OCI-LY7 (cell line): Measurements from ENCODE around the gene EFCAB5. TPM values are rescaled to one million over a fixed set of nuclear protein-coding genes. Genes with fewer than 3 reads are reported as not detected.

Experiments
- BruUV-seq: library from RNA; stranded (reverse); fragments of 400-500 nt; replicated peaks from 2 replicates; lab custom pipeline; 2021; lab: Mats Ljungman, UMichigan
- CTCF ChIA-PET: fragments of 300-600 bp; sonication (Branson Sonifier 250); formaldehyde crosslinking; loops from one replicate; lab custom pipeline; 2022; ENCODE audit warnings: antibody characterized with exemption; ENCODE audit not compliant: unreplicated experiment; lab: Charles Lee
- POLR2A ChIA-PET: fragments of 300-600 bp; sonication (Branson Sonifier 250); formaldehyde crosslinking; loops from one replicate; lab custom pipeline; 2022; ENCODE audit warnings: antibody characterized with exemption; lab: Charles Lee
- DNase-seq: peaks from one replicate; pipeline ENCODE4 v3.0.0-alpha.2; 2015; ENCODE audit warnings: low spot score
- H2AFZ ChIP-seq: fragments of 200-600 bp; sonication (generic), shearing (Covaris generic); 2 replicates; pipeline ENCODE4 v1.6.1; 2014; ENCODE audit warnings: mild to moderate bottlenecking, antibody characterized with exemption, low read length, moderate library complexity
- H3K27ac ChIP-seq: fragments of 200-600 bp; sonication (generic); 2 replicates; pipeline ENCODE4 v1.5.1; 2014; ENCODE audit warnings: mixed run types, low read depth, mild to moderate bottlenecking, moderate library complexity, low read length, inconsistent platforms; ENCODE audit not compliant: poor library complexity, severe bottlenecking
- H3K36me3 ChIP-seq: fragments of 200-600 bp; sonication (generic); 2 replicates; pipeline ENCODE4 v1.6.1; 2014; ENCODE audit warnings: mild to moderate bottlenecking, antibody characterized with exemption, low read length, moderate library complexity, mixed read lengths; ENCODE audit not compliant: insufficient read depth
- H3K4me1 ChIP-seq: fragments of 200-600 bp; sonication (generic); 2 replicates; pipeline ENCODE4 v1.5.1; 2014; ENCODE audit warnings: mild to moderate bottlenecking, low read length; ENCODE audit not compliant: insufficient read depth, poor library complexity, severe bottlenecking
- H3K4me2 ChIP-seq: fragments of 200-600 bp; sonication (generic); 2 replicates; pipeline ENCODE4 v1.6.1; 2014; ENCODE audit warnings: mild to moderate bottlenecking, low read length
- H3K4me3 ChIP-seq: fragments of 200-600 bp; sonication (generic); 2 replicates; pipeline ENCODE4 v1.5.1; 2014; ENCODE audit warnings: mild to moderate bottlenecking, low read depth, low read length; ENCODE audit not compliant: poor library complexity, severe bottlenecking
- H3K79me2 ChIP-seq: fragments of 200-600 bp; sonication (generic); 2 replicates; pipeline ENCODE4 v1.6.1; 2016; ENCODE audit warnings: low read depth, mild to moderate bottlenecking, low read length, moderate library complexity, mixed read lengths; ENCODE audit not compliant: insufficient read depth
- H3K9me2 ChIP-seq: fragments of 200-600 bp; sonication (generic); 2 replicates; pipeline ENCODE4 v1.6.1; 2016; ENCODE audit warnings: mild to moderate bottlenecking, low read length, mixed read lengths; ENCODE audit not compliant: insufficient read depth
- H3K9me3 ChIP-seq: fragments of 200-600 bp; sonication (generic); 2 replicates; pipeline ENCODE4 v1.6.1; 2014; ENCODE audit warnings: mild to moderate bottlenecking, mixed run types, low read length, mixed read lengths
- H4K20me1 ChIP-seq: fragments of 200-600 bp; sonication (generic); 2 replicates; pipeline ENCODE4 v1.6.1; 2014; ENCODE audit warnings: mild to moderate bottlenecking, antibody characterized with exemption, low read length, moderate library complexity, mixed read lengths; ENCODE audit not compliant: insufficient read depth
- EZH2phosphoT487 ChIP-seq: fragments of 200-600 bp; sonication (generic); IDR thresholded peaks from 2 replicates; pipeline ENCODE4 v1.6.1; 2018; ENCODE audit warnings: low read depth, borderline replicate concordance, mild to moderate bottlenecking, mixed run types, antibody characterized with exemption, low read length, moderate library complexity, mixed read lengths
- intact Hi-C: fragments of 100-400 bp; cut with micrococcal nuclease; formaldehyde crosslinking; loops from one replicate; pipeline ENCODE4 v1.10.0; 2022; ENCODE audit not compliant: unreplicated experiment
- total RNA-seq, 2 experiments: library from RNA; depleted of rRNA in 1 of 2; stranded (reverse); fragments of >200 nt in 1 of 2; shearing (Covaris generic) in 1 of 2; gene quantifications; 2 replicates each; pipeline ENCODE4 v1.2.3, GENCODE V29; 2014 to 2022
- TF ChIP-seq, protein P1 (sequence below): fragments of 200-600 bp; sonication (generic); conservative IDR thresholded peaks from 2 replicates; pipeline ENCODE4 v1.5.1; 2014; ENCODE audit warnings: mild to moderate bottlenecking, antibody characterized with exemption, low read length, moderate library complexity, mixed read lengths

Gene EFCAB5
- total RNA-seq, 2 experiments from 2014 or later: 1.9 to 2.2 TPM

DNA sequence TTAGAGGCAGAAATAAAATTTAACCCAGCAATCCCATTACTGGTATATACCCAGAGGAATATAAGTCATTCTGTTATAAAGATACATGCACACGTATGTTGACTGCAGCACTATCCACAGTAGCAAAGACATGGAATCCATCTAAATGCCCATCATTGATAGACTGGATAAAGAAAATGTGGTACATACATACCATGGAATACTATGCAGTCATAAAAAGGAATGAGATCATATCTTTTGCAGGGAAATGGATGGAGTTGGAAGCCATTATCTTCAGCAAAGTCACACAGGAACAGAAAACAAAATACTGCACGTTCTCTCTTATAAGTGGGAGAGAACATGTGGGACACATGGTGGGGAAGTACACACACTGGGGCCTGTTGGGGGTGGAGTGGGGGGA lies 34.5 kb upstream of the EFCAB5 start:
- Histone ChIP-seq H3K4me3 (no peak overlapping the region), H3K27ac (no peak overlapping the region), H4K20me1 (no peaks in the 10 kb centered on the region), H3K9me3 (peaks cover 36% of the 10 kb centered on the region; the same call in 1 of the 2 replicates), H3K9me2 (no peaks in the 10 kb centered on the region), H2AFZ (no peak overlapping the region), H3K4me1 (no peaks in the 10 kb centered on the region), H3K4me2 (no peak overlapping the region), H3K36me3 (peaks cover 63% of the 10 kb centered on the region), H3K79me2 (peaks cover 92% of the 10 kb centered on the region)
- ChIA-PET POLR2A (interaction anchor here (1.8 kb wide), 1 partner anchor 23 kb away, joined by 5 read pairs; the partner anchor contains the start of gene SSH2), CTCF (no interaction called here)
- no peak for TF ChIP-seq EZH2phosphoT487
- TF ChIP-seq, protein P1, sequence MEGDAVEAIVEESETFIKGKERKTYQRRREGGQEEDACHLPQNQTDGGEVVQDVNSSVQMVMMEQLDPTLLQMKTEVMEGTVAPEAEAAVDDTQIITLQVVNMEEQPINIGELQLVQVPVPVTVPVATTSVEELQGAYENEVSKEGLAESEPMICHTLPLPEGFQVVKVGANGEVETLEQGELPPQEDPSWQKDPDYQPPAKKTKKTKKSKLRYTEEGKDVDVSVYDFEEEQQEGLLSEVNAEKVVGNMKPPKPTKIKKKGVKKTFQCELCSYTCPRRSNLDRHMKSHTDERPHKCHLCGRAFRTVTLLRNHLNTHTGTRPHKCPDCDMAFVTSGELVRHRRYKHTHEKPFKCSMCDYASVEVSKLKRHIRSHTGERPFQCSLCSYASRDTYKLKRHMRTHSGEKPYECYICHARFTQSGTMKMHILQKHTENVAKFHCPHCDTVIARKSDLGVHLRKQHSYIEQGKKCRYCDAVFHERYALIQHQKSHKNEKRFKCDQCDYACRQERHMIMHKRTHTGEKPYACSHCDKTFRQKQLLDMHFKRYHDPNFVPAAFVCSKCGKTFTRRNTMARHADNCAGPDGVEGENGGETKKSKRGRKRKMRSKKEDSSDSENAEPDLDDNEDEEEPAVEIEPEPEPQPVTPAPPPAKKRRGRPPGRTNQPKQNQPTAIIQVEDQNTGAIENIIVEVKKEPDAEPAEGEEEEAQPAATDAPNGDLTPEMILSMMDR: no peak
- no TSS peak for BruUV-seq
- intact Hi-C loops: no loop called here
- DNase-seq: no peak

DNA sequence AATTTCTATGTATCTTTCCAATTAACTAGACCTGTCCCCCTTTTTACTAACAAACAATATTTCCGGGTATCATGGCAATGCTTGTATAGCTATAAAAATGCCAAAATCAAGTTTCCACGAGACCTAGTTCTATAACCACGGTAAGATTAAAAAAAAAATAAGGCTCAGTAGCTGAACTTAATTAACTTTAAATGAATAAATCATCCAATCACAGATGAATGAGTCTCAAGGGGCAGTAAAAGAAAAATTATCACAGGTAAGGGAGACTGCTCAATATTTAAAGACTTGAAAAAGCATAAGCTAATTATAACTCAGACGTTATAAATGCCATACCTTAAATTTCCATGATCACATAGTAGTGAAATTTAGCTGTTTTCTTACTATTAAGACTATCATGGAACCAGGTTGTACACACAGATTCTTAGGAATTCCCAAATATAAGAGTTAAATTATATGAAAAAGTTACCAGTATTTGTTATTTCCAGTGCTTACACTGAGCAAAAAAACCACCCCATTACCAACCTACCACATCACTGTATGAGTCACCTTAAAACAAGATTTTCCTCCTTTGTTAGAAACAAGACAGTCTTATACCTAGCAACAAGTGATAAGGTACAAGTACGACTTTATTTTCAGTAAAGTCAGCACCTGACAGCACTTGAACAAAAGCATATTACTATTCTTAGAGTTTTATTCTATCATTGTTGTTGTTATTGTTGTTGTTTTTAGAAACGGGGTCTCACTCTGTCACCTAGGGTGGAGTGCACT lies 32.0 kb upstream of the EFCAB5 start:
- H3K4me1 ChIP-seq: no peaks in the 10 kb centered on the region
- H3K4me3 ChIP-seq: no peak overlapping the region
- H4K20me1 ChIP-seq: no peaks in the 10 kb centered on the region
- no TSS peak for BruUV-seq
- no peak overlapping the region for H3K4me2 ChIP-seq
- intact Hi-C loops: no loop called here
- TF ChIP-seq, protein P1: no peak
- TF ChIP-seq EZH2phosphoT487: no peak
- peaks cover 69% of the 10 kb centered on the region for H3K36me3 ChIP-seq
- DNase-seq: no peak
- no peak overlapping the region for H3K27ac ChIP-seq
- POLR2A ChIA-PET: interaction anchor here (0.6 to 1.2 kb wide), 2 partner anchors 22 to 243 kb away, joined by 3 to 6 read pairs; no protein-coding TSS in a partner anchor
- H3K9me3 ChIP-seq: peaks cover 32% of the 10 kb centered on the region; the same call in 1 of the 2 replicates
- H3K79me2 ChIP-seq: peaks cover 89% of the 10 kb centered on the region
- CTCF ChIA-PET: no interaction called here
- no peaks in the 10 kb centered on the region for H3K9me2 ChIP-seq
- no peak overlapping the region for H2AFZ ChIP-seq
